ENCODE measurements around the gene COL4A1.

The COL4A1 gene

DNA sequence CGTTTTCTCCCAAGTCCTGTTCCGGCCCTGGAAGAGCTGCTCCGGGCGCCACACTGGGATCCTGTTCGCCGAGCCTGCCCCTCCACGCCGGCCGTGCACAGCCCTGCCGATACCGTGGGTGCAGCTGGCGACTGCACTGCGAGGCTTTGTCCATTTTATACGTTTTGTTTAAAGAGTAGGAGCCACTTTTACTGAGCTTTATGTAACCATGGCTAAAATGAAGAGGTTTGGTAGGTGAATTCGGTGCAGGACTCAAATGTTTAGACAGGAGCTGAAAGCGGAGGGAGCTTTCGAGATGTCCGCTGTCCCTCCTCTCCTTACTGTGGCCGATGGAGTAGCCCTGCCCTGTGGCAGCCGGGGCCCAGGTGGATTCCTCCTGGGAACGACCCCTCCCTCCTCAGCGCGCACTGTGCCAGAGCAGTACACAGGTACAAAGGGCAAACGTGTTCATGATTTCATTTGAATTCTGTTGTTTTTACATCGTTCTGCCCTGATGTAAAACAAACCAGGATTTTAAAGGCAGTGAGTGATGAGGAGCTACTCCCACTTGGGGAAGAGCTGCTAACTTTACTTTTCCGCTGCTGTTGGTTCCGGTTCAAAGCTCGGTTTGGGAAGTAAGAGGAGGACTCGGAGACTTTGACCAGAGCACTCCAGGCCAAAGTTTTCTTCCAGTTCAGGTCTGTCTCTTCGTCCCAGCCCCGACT lies 1.9 kb upstream of the COL4A1 start:
- DNase-seq (ENCODE audit: low read depth): no peak

DNA sequence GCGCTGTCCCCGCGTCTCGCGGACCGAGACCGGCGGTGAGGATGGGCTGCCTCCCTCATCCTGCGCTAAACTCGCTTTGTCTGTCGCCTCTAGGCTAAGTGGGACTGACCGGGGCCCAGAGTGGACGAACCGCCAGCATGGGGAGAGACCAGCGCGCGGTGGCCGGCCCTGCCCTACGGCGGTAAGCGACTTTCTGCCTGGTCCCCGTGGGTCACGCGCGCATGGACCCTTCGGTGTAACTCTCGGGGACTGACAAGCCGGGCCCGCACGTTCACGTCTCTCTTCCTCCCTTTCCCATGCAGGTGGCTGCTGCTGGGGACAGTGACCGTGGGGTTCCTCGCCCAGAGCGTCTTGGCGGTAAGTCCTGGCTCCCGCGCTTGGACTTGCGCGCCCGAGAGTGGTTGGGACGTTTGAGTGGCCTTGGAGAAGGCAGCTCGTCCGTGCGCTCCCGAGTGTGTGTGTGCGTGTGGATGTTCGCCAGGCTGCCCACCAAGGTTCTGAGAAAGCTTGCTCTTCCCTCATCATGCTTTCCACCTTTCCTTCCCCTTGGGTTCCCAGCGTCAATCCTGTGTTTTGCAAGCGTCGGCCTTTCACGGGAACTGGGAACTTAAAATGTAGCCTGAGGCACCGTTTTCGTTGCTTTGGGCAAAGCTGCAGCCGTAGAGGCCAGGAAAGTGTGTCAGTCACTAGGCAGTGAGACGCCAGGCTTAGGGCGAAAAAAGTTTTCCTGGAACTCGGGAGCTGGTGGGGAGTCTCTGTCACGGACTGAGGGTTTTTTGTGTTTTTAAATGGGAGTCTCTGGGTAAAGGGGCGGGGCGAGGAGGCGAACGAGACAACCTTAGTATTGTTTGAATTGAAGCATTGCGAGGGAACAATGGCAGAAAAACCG lies 1.1 kb upstream of the COL4A1 start:
- no peak for DNase-seq (ENCODE audit: low read depth)

DNA sequence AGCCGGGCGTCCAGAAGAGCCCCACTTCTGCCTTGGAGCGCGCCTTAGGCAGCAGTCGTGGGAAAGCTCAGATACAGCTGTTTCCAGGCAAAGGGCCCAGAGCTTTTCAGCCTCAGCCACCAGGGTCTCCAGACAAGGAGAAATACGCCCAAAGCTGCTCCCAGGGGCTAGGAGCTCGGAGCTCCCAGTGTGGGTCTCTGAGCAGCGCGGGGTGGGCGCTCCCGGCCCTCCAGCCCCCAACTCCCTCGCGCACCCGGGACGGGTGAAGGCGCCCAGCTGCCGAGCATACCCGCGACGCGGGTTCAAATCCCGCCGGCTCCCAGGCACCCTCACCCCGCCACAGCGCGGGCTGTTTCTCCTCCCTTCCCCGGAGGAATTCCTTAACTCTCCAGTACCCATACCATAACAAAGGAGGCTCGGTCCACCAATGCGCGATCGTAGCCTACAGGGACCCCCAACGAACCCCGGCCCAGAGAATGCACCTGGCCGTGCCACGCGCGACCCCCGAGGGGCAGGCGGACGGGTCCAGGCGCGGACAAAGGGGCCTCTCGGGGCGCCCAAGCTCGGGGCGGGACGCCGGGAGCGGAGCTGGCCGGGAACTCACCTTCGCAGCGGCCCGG lies 507 bp downstream of the COL4A1 start:
- DNase-seq (ENCODE audit: low read depth): no peak

DNA sequence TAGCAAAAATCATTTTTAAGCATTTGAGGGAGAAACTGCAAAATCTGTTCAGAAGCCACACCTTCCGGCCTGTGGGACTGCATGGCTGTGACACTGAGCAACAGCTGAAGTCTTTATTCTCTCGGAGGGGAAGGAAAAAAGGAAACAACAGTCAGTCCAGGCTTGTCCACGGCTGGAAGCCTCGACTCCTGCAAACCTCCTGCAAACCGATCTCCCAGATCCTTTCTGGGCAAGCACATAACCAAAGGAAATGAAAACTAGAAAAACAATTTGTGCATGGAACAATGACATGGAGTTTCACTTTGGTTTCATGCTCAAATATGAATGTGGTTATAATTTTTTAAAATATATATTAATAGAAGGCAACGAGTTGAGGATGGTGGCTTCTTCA lies 1.0 kb downstream of the COL4A1 start:
- no peak for DNase-seq (ENCODE audit: low read depth)

DNA sequence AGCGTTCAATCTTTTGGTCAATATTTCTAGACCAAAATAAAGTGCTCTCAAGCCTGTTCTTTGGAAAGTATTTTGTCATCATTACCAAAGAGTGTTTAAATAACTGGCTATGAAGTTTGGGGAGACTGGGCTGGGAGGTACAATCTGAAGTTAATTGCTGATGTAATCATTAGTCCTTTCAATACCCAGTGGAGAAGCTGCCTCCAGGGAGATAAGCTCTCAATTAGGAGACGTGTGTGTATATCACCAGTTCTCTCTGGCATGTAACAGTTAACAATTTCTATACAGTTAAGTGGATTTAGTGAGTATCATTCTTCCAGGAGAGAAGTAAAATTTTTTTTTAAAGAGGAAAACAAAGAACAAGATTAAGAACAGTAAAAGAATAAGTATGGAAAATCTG lies 1.4 kb downstream of the COL4A1 start:
- no peak for DNase-seq (ENCODE audit: low read depth)

DNA sequence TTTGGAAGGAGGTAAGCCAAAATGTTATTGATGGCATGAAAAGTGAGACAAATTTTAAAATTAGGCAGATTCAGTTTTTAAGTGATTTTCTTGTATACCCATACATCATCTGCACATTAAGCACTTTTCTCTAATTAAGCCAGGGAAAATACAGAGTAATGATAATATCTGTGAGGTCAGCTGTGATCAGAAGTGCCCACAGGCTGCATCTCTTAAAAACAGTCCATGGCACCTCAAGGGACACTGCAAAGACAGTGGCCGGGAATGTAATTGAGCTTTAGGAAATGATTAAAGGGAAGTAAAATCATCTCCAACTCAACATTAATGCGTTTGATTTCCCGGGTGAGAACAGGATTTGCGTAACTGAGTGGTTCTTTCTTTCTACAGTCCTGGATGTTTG lies 2.0 kb downstream of the COL4A1 start:
- no peak for DNase-seq (ENCODE audit: low read depth)

DNA sequence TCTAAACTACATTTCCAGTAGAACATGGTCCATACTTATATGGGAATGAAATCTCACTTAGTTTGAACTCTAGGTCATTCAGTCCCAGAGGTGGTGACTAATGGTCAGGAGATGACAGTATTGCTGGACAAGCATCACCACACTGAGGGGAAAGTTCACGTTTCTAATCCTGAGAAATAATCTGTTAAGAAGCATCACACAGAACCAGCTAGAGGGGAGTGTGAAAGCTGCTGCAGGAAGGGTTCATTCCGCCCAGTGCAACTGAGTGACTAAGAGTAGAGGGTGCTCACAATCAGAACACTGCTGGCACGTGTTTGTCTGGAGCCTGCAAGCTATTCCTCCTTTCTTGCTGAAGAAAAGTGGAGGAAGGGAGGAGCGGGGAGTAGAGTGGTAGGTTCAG lies 2.7 kb downstream of the COL4A1 start:
- DNase-seq (ENCODE audit: low read depth): no peak

DNA sequence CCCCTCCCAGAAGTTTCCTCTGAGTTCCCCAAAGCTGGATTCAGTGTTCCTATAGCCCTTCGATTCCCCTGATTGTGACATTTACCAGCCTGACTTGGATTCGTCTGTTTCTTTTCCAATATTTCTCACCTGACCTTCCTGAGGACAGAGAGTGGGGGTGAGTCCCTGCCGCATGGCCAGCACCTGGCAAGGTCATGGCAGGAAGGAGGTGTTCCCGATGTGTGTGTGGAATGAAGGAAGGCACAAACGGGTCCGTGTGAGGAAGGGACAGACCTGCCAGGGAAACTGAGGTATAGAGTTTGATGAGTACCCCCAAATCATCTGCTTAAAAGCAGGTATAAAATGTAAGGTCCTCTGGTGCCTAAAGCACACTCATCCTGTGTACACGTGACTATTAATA lies 3.3 kb downstream of the COL4A1 start:
- no peak for DNase-seq (ENCODE audit: low read depth)

DNA sequence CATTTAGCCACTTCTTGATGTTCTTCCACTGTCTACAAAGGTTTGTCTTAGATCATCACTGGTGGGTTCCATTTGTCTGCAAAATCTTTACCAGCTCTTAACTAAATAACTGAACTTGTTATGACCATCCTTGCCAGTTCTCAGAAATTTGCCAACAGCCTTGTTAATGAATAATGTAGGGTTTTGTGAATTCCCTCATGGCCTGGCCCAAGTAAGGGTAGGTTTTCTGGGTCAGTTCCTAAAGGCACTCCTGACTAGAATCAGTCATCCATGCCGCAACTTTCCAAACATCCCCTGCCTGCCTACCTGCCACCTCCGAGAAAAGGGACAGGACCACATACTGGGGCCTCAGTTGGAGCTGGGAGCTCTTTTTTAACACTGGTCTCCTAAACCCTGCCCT lies 4.0 kb downstream of the COL4A1 start:
- DNase-seq (ENCODE audit: low read depth): no peak

DNA sequence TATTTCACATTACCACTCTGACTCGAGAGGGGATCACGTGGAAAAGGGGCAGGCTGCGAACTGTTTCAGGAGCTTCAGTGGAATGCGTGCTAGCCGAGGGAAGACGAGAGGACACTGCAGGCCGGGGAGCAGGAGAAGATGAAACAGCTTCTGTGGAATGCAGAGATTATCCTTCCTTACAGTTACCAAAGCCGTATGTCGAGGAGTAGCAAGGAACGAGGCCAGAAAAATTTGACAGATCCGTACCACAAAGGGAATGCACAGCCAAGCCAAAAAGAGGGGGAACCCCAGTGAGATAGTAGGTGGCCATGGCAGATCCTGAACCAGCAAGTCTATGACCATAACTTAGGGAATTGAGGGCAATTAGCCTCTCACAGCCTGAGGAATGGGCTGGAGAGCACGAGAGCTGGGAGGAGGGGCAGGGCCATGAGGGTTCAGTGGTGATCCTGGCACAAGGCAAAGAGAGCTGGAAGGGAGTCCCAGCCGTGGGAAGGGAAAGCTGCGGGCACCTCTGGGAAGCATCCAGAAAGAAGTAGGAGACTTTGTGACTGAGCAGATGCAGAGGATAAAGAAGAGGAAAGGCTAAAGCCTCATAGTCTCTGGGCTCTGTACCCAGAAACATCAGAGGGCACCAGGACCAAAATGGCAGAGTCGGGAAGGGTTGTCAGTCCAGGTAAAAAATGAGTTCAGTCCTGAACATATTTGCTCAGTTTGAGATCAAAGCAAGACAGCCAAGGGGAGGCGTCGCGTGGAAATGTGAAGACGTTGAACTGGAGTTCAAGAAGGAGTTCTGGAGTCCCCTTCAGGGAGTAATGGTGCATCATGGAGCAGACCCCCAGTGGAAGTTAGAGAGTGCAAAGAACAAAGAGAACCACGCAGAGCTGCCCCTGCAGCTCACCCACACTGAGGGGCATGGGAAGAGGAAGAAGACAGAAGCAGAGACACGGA lies 5.1 kb downstream of the COL4A1 start:
- no peak for DNase-seq (ENCODE audit: low read depth)

DNA sequence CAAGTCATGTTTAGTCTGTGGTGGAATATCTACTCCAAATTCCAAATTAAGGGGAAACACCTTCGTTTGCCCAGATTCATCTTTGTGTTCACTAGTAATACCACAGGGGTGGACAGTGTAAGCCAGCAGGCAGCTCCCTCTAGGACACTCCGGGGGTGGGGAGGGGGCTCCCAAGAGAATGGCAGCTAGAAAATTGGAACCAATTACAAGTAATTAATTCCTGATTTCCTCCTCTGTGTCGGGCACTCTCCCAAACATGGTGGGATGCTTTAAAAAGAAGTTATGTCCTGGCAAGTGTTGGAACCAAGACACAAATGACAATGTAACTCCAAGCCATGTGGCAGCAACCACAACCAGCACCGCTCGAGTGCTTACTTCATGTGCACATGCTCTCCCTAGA lies 5.9 kb downstream of the COL4A1 start:
- DNase-seq (ENCODE audit: low read depth): no peak

DNA sequence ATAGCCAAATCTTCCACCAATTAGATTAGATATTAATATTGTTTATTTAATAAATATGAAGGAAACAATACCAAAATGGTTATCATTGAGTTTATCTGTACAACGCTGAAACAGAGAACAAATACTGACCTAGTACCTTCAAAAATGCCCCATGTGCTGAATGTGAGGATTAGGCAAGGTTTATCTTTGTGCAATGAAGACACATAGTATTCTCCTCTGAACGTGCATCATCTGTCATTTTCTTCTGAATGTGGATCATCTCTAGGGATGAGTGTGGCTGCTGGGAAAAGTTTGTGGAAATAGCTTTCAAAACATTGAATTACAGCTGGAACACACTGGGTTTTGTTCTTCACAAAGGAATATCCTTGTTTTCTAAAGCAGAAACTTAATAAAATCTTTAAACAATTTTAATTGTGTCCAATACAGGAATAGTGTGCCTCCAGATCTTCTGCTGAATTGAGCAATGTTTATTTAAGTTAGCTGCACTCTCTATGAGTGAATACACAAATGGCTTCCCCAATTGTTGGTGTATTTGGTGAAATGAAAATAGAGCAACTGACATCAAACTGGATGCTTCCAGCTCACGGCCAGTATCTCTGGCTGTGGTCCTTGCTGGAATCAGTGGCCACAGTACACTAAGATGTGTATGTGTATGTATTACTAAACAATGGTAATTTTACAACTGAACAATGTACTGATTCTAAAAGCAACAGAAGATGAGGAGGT lies 6.7 kb downstream of the COL4A1 start:
- DNase-seq (ENCODE audit: low read depth): no peak

DNA sequence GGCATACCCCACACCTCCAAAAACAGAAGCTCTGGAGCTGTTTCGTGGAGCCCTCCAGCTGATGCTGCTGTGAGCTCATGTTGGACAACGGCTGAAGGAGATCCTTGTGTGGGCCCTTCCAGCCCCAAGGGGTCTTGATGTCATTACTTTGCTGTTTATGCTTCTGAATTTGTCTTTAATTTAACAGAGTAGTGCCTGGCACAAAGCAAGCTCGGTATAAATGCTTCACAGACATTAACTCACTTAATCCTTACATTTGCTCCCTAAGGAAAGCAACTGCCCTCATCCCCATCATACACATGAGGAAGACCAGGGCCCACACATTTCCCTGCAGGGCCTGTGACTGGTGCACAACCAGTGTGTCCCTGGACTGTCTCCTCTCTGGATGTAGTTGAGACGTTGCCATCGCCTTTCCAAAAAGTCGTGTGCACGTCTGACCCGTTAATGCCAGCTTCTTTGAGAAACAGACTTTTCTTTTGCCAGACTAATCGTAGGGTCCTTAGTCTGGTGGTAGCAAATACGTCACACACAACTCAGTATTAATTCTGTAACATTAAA lies 7.6 kb downstream of the COL4A1 start:
- no peak for DNase-seq (ENCODE audit: low read depth)

DNA sequence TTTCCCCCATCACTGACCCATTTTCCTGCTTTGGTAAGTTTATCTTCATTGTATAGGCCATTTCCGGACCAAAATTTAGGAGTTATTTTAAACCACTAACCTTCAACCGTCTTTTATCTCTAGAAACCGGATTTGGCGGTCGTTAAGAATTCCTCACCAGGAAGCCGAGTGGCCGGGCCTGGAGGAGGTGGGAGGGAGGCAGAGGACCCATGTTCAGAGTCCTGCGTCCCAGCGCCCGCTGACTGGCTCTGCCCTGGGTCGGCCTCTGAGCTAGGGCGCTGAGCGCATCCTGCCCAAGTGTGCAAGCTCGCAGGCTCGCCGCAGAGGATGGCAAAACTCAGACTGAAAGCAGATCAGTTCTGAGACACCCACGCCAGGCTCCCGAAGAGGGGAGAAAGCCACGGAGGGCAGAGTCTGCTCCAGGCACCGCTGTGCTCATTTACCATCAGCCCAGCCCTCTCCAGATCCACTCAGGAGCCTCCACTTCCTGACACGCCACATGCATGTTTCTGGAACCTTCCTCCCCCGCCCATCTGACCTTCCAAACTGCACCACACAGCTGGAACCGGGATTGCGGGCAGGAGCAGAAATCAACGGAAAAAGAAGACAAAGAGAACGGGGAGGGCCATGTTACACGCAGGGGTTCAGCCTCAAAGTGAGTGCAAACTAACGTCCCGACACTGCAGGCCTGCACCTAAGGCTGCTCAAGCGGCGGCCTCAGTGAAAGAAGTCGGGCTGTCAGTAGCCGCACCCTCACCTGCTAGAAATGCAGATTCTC lies 8.3 kb downstream of the COL4A1 start:
- DNase-seq (ENCODE audit: low read depth): no peak

DNA sequence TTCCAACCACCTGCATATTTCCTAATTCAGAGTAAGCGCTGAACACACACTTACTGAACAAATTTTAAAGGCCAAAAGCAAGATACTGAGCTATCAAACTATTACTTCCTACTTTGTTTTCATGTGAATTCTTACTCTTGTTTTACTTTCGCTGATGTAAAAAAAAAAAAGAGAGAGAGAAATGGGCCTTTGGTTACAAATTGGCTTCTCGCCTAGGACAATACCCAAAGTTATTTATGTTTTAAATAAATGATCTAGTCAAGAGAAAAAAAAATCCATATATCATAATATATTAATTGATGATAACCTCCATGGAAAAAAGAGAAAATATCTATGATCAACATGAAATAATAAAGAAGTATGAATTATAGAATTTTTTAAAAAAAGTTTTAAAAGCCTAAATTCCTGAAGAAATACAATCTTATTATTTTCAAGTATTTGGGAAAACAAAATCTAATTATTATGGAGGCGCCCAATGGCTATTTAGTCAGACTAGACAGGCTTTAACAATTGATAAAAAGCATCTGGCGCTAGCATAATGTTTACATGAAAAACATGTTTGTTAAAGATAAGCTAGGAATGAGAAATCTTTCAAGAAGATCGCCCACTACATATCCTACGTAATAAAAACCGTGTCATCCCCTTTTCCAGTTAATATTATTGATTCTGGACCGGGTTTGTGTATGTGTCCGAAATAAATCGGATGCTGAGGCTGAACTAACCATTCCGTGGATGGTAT lies 9.0 kb downstream of the COL4A1 start:
- no peak for DNase-seq (ENCODE audit: low read depth)

DNA sequence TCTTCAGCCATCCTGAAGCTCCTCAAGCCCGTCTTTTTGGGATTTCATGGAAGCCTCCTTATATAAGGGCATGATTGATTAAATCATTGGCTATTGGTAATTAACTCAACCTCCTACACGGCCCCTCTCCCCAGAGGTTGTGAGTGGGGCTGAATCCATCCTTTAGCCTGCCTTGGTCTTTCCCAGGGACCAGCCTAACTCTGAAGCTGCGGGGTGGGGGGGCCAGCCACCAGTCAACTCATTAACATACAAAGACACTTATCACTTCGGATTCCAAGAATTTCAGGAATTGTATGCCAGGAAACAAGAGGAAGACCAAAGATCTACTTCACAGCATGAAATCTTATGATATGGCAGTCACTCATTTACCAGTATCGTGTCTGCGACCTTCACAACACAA lies 9.9 kb downstream of the COL4A1 start:
- DNase-seq (ENCODE audit: low read depth): no peak

DNA sequence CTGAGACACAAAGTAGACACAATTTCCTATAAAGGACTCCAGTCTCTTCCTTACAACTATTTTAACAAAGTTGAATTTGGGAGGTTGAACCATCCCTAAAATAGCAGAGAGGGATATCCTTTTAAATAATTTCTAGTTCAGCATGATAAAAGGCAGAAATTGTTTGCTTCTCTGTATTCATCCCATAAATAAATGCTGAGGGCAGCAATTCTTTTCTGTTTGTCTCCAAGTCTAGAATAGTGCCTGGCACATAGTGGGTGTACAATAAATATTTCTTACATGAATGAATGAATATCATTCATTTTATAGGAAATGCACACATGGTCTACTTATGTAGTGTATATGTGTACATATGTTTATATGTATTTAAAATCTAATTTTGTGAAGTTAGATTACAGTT lies 12.3 kb downstream of the COL4A1 start:
- DNase-seq (ENCODE audit: low read depth): no peak

DNA sequence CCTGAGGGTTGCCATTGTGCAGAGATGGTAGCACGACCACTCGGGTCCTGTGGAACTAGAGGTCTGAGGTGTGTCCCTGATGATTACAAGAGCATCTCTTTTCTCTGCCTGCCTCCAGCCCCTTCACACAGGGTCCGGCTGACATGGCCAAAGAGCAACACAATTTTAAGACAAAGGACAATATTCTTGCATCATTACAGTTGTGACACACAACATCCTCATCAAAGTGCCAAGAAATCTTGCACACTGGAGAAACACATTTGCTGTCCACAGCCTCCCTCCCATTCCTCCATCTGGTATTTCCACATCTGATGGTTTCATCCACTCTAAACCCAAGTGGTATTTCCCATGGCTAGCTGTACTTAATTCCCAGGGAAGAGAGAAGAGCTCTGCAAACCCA lies 12.8 kb downstream of the COL4A1 start:
- DNase-seq (ENCODE audit: low read depth): peak; percentile 83

DNA sequence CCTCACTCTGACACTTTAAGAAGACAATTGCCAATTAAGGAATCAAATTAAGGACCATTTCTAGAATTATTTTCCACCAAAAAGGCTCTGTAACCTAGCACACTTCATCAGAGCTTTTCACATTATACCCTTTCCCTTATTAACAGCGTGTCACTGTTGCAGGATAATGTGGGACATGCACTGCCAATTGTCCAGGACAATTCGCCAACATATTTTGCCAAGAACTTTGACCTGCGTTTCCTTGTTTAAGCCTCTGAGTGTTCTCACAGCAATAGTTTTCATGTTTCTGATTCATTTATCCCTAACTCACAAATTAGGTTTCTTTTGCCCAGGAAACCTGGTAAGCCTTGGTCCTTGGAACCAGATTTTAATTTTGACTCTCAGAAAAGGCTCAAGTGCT lies 13.3 kb downstream of the COL4A1 start:
- DNase-seq (ENCODE audit: low read depth): no peak

DNA sequence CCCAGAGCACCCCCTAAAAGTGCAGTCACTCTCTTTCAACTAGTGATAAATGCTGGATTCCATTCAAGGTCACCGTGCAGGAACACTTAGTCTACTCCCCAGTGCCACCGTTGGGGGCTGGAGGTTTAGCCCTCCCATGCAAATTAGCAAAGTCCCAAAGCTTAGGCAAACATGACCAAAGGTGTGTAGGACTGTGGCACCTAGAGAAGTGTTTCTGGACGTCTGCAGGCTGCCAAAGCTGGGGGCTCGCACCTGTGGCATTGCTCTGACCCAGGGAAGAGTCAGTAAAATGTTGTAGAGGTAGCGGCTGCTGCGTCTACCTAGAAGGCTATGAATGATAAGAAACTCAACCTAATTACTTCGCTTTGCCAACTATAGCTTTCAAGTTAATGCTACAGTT lies 13.9 kb downstream of the COL4A1 start:
- no peak for DNase-seq (ENCODE audit: low read depth)
